GM13977 (cell line): ENCODE results near the gene CAMTA1.

Source experiments
- DNase-seq: peaks from one replicate; pipeline ENCODE4 v3.0.0; 2012; ENCODE audit warnings: low spot score
- in situ Hi-C: fragments of 300-500 bp; cut with MboI; formaldehyde crosslinking; loops from one replicate; pipeline ENCODE4 v1.12.0; 2022; ENCODE audit warnings: low sequenced_read_pairs, low pct_unique_long_range_greater_than_20kb, mixed read lengths, inconsistent platforms; ENCODE audit not compliant: unreplicated experiment
- TF ChIP-seq, protein P1 (sequence below): IDR thresholded peaks from 2 replicates; pipeline ENCODE4 v1.5.1; 2012; ENCODE audit warnings: mild to moderate bottlenecking, control low read depth; ENCODE audit not compliant: insufficient read depth; ENCODE audit errors: extremely low read depth, missing control alignments

Gene CAMTA1

DNA sequence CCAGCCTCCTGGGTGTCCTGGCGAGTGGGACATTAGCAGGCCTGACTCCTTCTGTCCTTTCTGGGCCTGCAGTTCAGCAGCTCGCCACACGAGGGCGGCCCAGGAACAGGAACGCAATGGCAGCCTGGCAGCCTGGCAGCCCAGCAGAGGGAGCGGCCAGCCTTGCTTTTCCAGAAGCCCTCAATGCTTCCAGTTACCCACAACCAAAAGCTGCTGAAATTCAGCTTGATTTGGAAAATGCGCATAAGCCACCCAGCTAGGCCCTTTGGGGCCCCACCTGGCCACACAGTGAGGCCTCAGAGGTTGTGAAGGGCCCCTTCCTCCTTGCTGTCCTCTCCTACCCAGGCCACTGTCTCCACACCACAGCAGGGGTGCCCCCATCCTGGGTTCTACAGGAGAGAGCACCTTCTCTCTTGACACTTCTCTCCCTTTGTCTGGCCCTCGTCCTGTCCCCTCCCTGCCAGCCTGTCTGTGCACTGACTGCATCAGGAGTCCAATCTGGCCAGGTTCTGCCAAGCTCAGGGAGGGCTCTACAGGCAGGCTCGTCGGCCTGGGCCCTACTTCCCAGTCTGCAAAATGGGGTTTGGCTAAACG, 882.5 kb downstream of the CAMTA1 start:
- TF ChIP-seq, protein P1, sequence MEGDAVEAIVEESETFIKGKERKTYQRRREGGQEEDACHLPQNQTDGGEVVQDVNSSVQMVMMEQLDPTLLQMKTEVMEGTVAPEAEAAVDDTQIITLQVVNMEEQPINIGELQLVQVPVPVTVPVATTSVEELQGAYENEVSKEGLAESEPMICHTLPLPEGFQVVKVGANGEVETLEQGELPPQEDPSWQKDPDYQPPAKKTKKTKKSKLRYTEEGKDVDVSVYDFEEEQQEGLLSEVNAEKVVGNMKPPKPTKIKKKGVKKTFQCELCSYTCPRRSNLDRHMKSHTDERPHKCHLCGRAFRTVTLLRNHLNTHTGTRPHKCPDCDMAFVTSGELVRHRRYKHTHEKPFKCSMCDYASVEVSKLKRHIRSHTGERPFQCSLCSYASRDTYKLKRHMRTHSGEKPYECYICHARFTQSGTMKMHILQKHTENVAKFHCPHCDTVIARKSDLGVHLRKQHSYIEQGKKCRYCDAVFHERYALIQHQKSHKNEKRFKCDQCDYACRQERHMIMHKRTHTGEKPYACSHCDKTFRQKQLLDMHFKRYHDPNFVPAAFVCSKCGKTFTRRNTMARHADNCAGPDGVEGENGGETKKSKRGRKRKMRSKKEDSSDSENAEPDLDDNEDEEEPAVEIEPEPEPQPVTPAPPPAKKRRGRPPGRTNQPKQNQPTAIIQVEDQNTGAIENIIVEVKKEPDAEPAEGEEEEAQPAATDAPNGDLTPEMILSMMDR = peak; percentile 100
- peak; percentile 90 for DNase-seq
- in situ Hi-C loops = loop anchor here (10.0 to 25.0 kb wide), 2 partner anchors 95 to 237 kb away; partner anchors contain the start of gene VAMP3

DNA sequence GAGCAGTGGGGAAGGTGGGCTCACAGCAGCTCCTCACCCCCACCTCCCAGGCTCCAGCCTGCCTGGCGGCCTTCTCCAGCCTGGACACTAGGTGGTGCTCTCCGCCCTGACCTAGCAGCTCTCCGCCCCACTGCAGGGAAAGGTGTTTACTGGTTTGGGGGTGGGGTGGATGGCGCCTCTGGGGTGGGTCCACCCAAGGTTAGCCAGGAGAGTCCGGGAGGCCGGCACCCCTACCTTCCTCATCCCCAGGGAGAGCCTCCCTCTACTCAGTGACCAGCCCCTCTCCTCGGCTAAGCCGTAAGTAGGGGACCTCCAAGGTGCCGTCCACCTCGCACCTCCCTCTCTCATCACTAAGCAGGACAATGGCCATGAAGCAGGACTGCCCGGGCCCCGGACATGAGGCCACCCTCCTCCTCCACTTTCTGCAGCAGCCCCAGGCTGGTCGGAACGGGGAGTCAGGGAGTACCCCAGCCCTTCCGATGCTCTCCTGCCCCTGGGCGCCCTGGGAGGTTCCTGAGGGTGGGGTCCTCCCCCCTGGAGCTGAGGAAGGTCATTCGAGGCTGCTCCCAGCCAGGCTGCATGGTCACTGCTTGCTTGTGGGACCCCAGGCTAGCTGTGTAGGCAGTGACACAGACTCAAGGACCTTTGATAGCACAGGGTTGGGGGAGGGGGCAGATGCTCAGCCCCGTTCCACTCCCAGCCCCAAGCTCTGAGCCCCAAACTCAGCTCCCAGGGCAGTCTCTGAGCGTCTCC, 884.5 kb downstream of the CAMTA1 start:
- in situ Hi-C loops = loop anchor here (10.0 to 25.0 kb wide), 2 partner anchors 93 to 235 kb away; partner anchors contain the start of gene VAMP3
- TF ChIP-seq, protein P1 = peak; percentile 95
- DNase-seq = peak; percentile 85

DNA sequence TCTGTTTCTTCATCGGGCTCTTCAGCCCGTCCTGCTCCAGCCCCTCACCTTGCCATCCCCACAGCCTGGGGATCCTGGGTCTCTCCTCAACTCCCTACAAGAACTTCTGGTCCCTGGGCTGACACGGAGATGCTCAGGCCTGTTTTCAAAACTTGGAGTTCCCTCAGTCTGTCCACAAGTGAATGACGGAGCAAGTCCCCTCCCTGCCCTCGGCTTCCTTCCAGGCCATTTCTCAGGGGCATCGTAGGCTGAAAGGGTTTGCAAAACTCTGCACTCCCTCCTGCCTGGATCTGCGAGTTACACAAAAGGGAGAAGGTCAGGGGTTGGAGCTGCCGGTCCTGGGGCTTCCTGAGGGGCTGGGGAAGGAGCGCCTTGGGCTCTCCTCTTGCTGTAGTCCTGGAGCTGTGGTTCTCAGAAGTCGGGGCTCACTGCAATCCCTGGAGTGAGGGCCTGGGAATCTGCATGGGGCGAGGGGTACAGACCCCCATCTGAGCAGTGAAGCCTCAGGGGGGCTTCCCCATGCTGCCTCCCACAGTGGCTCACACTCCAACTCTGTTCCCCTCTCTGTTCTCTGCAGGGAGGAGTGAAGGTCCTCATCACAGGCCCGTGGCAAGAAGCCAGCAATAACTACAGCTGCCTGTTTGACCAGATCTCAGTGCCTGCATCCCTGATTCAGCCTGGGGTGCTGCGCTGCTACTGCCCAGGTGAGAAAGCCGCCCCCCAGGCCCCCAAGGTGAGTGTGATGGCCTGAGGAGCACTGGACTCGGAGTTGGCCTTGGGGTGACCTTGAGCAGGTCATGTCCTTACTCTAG, 885.3 kb downstream of the CAMTA1 start:
- TF ChIP-seq, protein P1 = no peak
- in situ Hi-C loops = loop anchor here (25.0 kb wide), 1 partner anchor 92 kb away; the partner anchor contains the start of gene VAMP3
- DNase-seq = no peak

DNA sequence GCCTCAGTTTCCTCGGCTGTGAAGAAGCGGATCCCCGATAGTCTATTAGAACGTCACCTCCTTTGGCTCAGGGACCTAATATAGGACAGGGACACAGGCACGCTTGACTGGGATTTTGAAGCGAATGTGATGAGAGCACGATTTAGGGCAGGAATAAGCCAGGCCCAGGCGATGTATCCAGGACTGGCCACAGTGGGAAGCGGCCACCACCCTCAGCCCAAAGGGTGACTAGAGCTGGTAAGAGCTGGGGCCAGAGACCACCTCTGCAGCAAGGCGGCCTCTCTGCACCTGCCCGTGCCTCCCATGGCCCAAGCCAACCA, 885.9 kb downstream of the CAMTA1 start:
- in situ Hi-C loops = loop anchor here (25.0 kb wide), 1 partner anchor 91 kb away; the partner anchor contains the start of gene VAMP3
- TF ChIP-seq, protein P1 = no peak
- DNase-seq = no peak

DNA sequence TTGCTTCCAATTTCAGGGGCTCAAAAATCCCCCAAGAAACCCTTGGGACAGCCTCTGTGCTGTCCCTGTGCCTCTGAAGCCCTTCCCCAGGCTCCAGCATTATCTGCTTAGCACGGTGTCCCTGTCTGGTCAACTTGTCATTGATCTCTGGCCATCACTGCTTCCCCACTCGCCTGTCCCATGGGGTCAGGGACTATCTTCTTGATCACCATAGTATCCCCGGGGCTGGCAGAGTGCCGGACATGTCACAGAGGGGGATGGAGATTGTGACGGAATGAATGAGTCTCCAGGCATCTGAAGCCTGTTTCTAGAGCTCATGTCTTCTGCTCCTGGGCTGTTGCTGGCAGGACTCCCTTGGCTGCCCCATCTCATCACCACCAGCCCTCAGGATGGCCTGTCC, 886.4 kb downstream of the CAMTA1 start:
- in situ Hi-C loops = loop anchor here (25.0 kb wide), 1 partner anchor 91 kb away; the partner anchor contains the start of gene VAMP3
- no peak for DNase-seq
- TF ChIP-seq, protein P1 = no peak

DNA sequence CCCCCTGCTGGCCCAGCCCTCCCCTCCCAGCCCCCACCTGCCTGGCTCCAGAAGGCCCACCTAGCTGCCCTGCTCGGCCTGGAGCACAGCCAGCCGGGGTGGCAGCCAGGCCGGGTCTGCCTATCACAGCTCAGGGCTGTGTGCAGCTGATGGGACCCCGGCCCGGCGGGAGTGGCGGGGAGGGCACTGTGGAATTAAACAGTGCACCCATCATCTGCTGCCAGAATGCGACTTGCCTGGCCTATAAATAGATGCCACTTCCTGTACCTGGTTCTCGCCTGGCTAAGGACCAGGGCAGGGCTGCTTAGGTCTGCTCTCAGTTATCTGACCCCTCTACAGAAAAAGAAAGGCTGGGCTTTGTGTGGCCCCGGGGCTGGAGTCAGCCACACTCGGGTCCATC, 887.6 kb downstream of the CAMTA1 start:
- TF ChIP-seq, protein P1 = no peak
- DNase-seq = no peak
- in situ Hi-C loops = loop anchor here (25.0 kb wide), 1 partner anchor 89 kb away; the partner anchor contains the start of gene VAMP3
